Measurements from ENCODE around the gene TEX53.

DNA sequence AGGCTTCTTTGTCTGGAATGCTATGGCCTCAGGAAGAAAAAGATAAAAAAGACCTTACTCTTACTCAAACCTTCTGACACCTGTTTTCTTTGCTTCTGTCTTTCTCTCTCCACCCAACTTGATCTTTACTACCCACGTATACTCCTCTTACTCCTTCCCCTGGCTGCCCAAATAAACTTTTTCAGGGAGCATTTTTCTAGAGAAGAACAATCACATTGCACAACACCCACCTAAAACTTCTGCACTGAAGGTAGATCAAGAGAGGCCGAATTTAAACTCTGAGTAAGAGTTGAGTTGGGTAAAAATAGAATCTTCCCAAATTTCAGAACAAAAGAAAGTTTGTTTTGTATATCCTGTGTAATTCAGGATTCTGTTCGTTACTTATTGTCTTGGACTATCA lies 20.5 kb upstream of the TEX53 start:
- TF ChIP-seq, protein P1, sequence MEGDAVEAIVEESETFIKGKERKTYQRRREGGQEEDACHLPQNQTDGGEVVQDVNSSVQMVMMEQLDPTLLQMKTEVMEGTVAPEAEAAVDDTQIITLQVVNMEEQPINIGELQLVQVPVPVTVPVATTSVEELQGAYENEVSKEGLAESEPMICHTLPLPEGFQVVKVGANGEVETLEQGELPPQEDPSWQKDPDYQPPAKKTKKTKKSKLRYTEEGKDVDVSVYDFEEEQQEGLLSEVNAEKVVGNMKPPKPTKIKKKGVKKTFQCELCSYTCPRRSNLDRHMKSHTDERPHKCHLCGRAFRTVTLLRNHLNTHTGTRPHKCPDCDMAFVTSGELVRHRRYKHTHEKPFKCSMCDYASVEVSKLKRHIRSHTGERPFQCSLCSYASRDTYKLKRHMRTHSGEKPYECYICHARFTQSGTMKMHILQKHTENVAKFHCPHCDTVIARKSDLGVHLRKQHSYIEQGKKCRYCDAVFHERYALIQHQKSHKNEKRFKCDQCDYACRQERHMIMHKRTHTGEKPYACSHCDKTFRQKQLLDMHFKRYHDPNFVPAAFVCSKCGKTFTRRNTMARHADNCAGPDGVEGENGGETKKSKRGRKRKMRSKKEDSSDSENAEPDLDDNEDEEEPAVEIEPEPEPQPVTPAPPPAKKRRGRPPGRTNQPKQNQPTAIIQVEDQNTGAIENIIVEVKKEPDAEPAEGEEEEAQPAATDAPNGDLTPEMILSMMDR (IDR thresholded peaks at IDR 0.05), result no peak
- no peak for TF ChIP-seq POLR2A (IDR thresholded peaks at IDR 0.05)
